IMR-90 (cell line): ENCODE data around the gene TUBA8. TPM values are rescaled to one million over a fixed set of nuclear protein-coding genes. Genes with fewer than 3 reads are reported as not detected.

ENCODE experiments used
- ATAC-seq: fragments of 200-7000 bp; cut with Tn5 transposase; 2 replicates; pipeline ENCODE4 v1.9.1; 2020; ENCODE audit warnings: low read depth, mild to moderate bottlenecking, moderate library complexity
- BruUV-seq: library from RNA; stranded (reverse); fragments of 400-500 nt; replicated peaks from 2 replicates; lab custom pipeline; 2021; lab: Mats Ljungman, UMichigan
- CTCF ChIA-PET: fragments of 300-600 bp; formaldehyde crosslinking; extraction: SDS; loops from one replicate; lab custom pipeline; 2021; ENCODE audit warnings: antibody characterized with exemption; lab: Yijun Ruan, JAX
- POLR2A ChIA-PET: fragments of 300-600 bp; sonication (Branson Sonifier 250); formaldehyde crosslinking; loops from one replicate; lab custom pipeline; 2022; ENCODE audit warnings: antibody characterized with exemption; ENCODE audit not compliant: unreplicated experiment; lab: Charles Lee
- DNase-seq: peaks from one replicate; pipeline ENCODE4 v3.0.0; 2013
- H2AFZ ChIP-seq: replicated peaks from 2 replicates; pipeline ENCODE3; 2013; ENCODE audit warnings: low read length, mild to moderate bottlenecking; ENCODE audit not compliant: poor library complexity
- H2AK5ac ChIP-seq: 2 replicates; pipeline ENCODE4 v1.6.1; 2013; ENCODE audit warnings: low read depth, low read length, inconsistent platforms
- H2AK9ac ChIP-seq: replicated peaks from 2 replicates; pipeline ENCODE3; 2013; ENCODE audit warnings: mild to moderate bottlenecking, low read depth, low read length, moderate library complexity; ENCODE audit not compliant: poor library complexity
- H2BK120ac ChIP-seq: 2 replicates; pipeline ENCODE4 v1.6.1; 2013; ENCODE audit warnings: low read depth, low read length, inconsistent platforms
- H2BK15ac ChIP-seq: 3 replicates; pipeline ENCODE4 v1.6.1; 2013; ENCODE audit warnings: low read depth, low read length, inconsistent platforms
- H2BK20ac ChIP-seq: 2 replicates; pipeline ENCODE4 v1.6.1; 2013; ENCODE audit warnings: low read depth, mild to moderate bottlenecking, inconsistent platforms, low read length, moderate library complexity
- H2BK5ac ChIP-seq: 2 replicates; pipeline ENCODE4 v1.6.1; 2013; ENCODE audit warnings: mild to moderate bottlenecking, low read depth, low read length, inconsistent platforms; ENCODE audit not compliant: poor library complexity, severe bottlenecking
- H3K14ac ChIP-seq: replicated peaks from 2 replicates; pipeline ENCODE4 v1.6.1; 2013; ENCODE audit warnings: low read depth, low read length, inconsistent platforms
- H3K18ac ChIP-seq: 2 replicates; pipeline ENCODE4 v1.6.1; 2013; ENCODE audit warnings: low read depth, low read length, control low read depth
- H3K23ac ChIP-seq: 2 replicates; pipeline ENCODE4 v1.6.1; 2013; ENCODE audit warnings: low read depth, low read length, inconsistent platforms
- H3K27ac ChIP-seq: 2 replicates; pipeline ENCODE4 v1.5.1; 2013; ENCODE audit warnings: mild to moderate bottlenecking, control low read depth, low read length; ENCODE audit not compliant: insufficient read depth
- H3K27me3 ChIP-seq: 2 replicates; pipeline ENCODE4 v1.6.1; 2013; ENCODE audit warnings: low read length; ENCODE audit not compliant: control insufficient read depth, insufficient read depth
- H3K36me3 ChIP-seq: 2 replicates; pipeline ENCODE4 v1.6.1; 2013; ENCODE audit warnings: low read length, mixed read lengths; ENCODE audit not compliant: control insufficient read depth, insufficient read depth
- H3K4ac ChIP-seq: 2 replicates; pipeline ENCODE4 v1.6.1; 2013; ENCODE audit warnings: low read depth, low read length, inconsistent platforms
- H3K4me1 ChIP-seq: 2 replicates; pipeline ENCODE4 v1.6.1; 2013; ENCODE audit warnings: low read length, mixed read lengths; ENCODE audit not compliant: control insufficient read depth, insufficient read depth
- H3K4me2 ChIP-seq: 2 replicates; pipeline ENCODE4 v1.6.1; 2013; ENCODE audit warnings: low read depth, mild to moderate bottlenecking, control low read depth, low read length, moderate library complexity
- H3K4me3 ChIP-seq: 2 replicates; pipeline ENCODE4 v1.5.1; 2013; ENCODE audit warnings: low read depth, mild to moderate bottlenecking, control low read depth, low read length, moderate library complexity; ENCODE audit not compliant: insufficient read depth
- H3K56ac ChIP-seq: 2 replicates; pipeline ENCODE4 v1.6.1; 2013; ENCODE audit warnings: low read length, inconsistent platforms; ENCODE audit not compliant: insufficient read depth; ENCODE audit errors: extremely low read depth
- H3K79me1 ChIP-seq, 2 experiments: 2 replicates each; pipeline ENCODE4 v1.6.1; 2013; ENCODE audit warnings: low read length in 2 of 2, inconsistent platforms in 1 of 2, low read depth in 1 of 2
- H3K9ac ChIP-seq: 2 replicates; pipeline ENCODE4 v1.6.1; 2013; ENCODE audit warnings: low read depth, low read length, control low read depth
- H3K9me1 ChIP-seq: 2 replicates; pipeline ENCODE4 v1.6.1; 2013; ENCODE audit warnings: low read length, inconsistent platforms; ENCODE audit not compliant: insufficient read depth
- H3K9me3 ChIP-seq: 2 replicates; pipeline ENCODE4 v1.6.1; 2013; ENCODE audit warnings: low read length; ENCODE audit not compliant: control insufficient read depth, insufficient read depth
- H4K20me1 ChIP-seq: 2 replicates; pipeline ENCODE4 v1.6.1; 2013; ENCODE audit warnings: low read length, inconsistent platforms; ENCODE audit not compliant: insufficient read depth
- H4K5ac ChIP-seq: 2 replicates; pipeline ENCODE4 v1.6.1; 2013; ENCODE audit warnings: mild to moderate bottlenecking, low read depth, low read length, control low read depth
- H4K8ac ChIP-seq, 2 experiments: 2 replicates each; pipeline ENCODE4 v1.6.1; 2013; ENCODE audit warnings: low read depth in 2 of 2, low read length in 2 of 2, control low read depth in 1 of 2, inconsistent platforms in 1 of 2
- H4K91ac ChIP-seq: 2 replicates; pipeline ENCODE4 v1.6.1; 2013; ENCODE audit warnings: low read depth, low read length, inconsistent platforms; ENCODE audit not compliant: insufficient read depth
- BHLHE40 ChIP-seq: fragments of 150-350 bp; IDR thresholded peaks from 2 replicates; pipeline ENCODE4 v1.6.1; 2016; ENCODE audit warnings: mild to moderate bottlenecking, low read depth, low read length
- CEBPB ChIP-seq: IDR thresholded peaks from 2 replicates; pipeline ENCODE4 v1.6.1; 2012; ENCODE audit warnings: low read depth, low read length, improper control_type of control experiment
- CHD1 ChIP-seq: IDR thresholded peaks from 2 replicates; pipeline ENCODE4 v1.6.1; 2012; ENCODE audit warnings: low read depth, low read length, improper control_type of control experiment
- CTCF ChIP-seq: conservative IDR thresholded peaks from 2 replicates; pipeline ENCODE4 v1.5.1; 2012; ENCODE audit warnings: mild to moderate bottlenecking, low read depth, low read length, improper control_type of control experiment
- ELK1 ChIP-seq: fragments of 150-350 bp; IDR thresholded peaks from 2 replicates; pipeline ENCODE4 v1.6.1; 2016; ENCODE audit warnings: low read depth, mild to moderate bottlenecking, low read length, moderate library complexity, borderline replicate concordance
- FOS ChIP-seq: fragments of 150-350 bp; IDR thresholded peaks from 2 replicates; pipeline ENCODE4 v1.6.1; 2016; ENCODE audit warnings: low read depth, low read length
- MXI1 ChIP-seq: IDR thresholded peaks from 2 replicates; pipeline ENCODE4 v1.6.1; 2012; ENCODE audit warnings: low read depth, mild to moderate bottlenecking, low read length, moderate library complexity, borderline replicate concordance
- NFE2L2 ChIP-seq: fragments of 150-350 bp; IDR thresholded peaks from 2 replicates; pipeline ENCODE4 v1.6.1; 2016; ENCODE audit warnings: low read depth, mild to moderate bottlenecking, low read length
- POLR2A ChIP-seq: IDR thresholded peaks from 2 replicates; pipeline ENCODE4 v1.6.1; 2012; ENCODE audit warnings: mild to moderate bottlenecking, low read depth, low read length
- RAD21 ChIP-seq: IDR thresholded peaks from 2 replicates; pipeline ENCODE4 v1.6.1; 2012; ENCODE audit warnings: low read length, improper control_type of control experiment
- RCOR1 ChIP-seq: IDR thresholded peaks from 2 replicates; pipeline ENCODE4 v1.6.1; 2012; ENCODE audit warnings: mild to moderate bottlenecking, low read length, improper control_type of control experiment; ENCODE audit not compliant: insufficient replicate concordance
- RFX5 ChIP-seq: IDR thresholded peaks from 2 replicates; pipeline ENCODE4 v1.8.0; 2012; ENCODE audit warnings: low read depth, mild to moderate bottlenecking, low read length, moderate library complexity
- SMC3 ChIP-seq: fragments of 150-350 bp; IDR thresholded peaks from 2 replicates; pipeline ENCODE4 v1.6.1; 2016; ENCODE audit warnings: low read depth, mild to moderate bottlenecking, antibody characterized with exemption, low read length, moderate library complexity
- WGBS, 2 experiments: methylation state at CpG; one replicate each; pipeline versions ENCODE4 v1.1.5 to v1.1.7; 2013; ENCODE audit warnings: missing lambda C conversion rate in 2 of 2; ENCODE audit not compliant: insufficient read length in 1 of 2; ENCODE audit errors: extremely low coverage in 2 of 2; 5-methylcytosine and 5-hydroxymethylcytosine counted together
- dilution Hi-C: fragments of 300-500 bp; cut with HindIII; formaldehyde crosslinking; loops from one replicate; pipeline ENCODE4 v1.14.3; 2018; ENCODE audit warnings: low sequenced_read_pairs; ENCODE audit not compliant: unreplicated experiment
- in situ Hi-C: fragments of 300-500 bp; cut with MboI; formaldehyde crosslinking; loops from 3 replicates; pipeline ENCODE4 v1.14.3; 2019; ENCODE audit warnings: low sequenced_read_pairs, inconsistent platforms, mixed read lengths
- intact Hi-C: fragments of 100-400 bp; cut with micrococcal nuclease; formaldehyde crosslinking; loops from 2 replicates; pipeline ENCODE4 v1.10.0; 2022
- polyA plus RNA-seq, 3 experiments: library from polyadenylated mRNA; depleted of rRNA; stranded (reverse); fragments of >200 nt; gene quantifications; 2 replicates each; pipeline ENCODE4 v1.2.3, GENCODE V29; 2012; ENCODE audit warnings: low replicate concordance in 1 of 3
- total RNA-seq: library from RNA; depleted of rRNA; stranded (reverse); fragments of >200 nt; gene quantifications from 2 replicates; pipeline ENCODE4 v1.2.3, GENCODE V29; 2012

The TUBA8 gene
- total and polyA plus RNA-seq, 2 of the 4 experiments (the other 2 are of a cell fraction) = 1.4 to 2.2 TPM

- no CpG with 5 or more reads among the region's 3 CpGs for WGBS, 2 experiments
- peak overlapping the region; percentile 60 for H2AK9ac ChIP-seq
- H3K9ac ChIP-seq = no peak overlapping the region
- peaks cover 6% of the 10 kb centered on the region; the same call in 1 of the 2 replicates for H3K9me1 ChIP-seq
- H3K4me2 ChIP-seq = no peak overlapping the region
- no peaks in the 10 kb centered on the region for H3K9me3 ChIP-seq
- ATAC-seq = no peak
- no peak overlapping the region for H2BK5ac ChIP-seq
- H4K20me1 ChIP-seq = no peaks in the 10 kb centered on the region
- dilution Hi-C loops (no loop called here), intact Hi-C loops (no loop called here), in situ Hi-C loops (loop anchor here (5.0 to 25.0 kb wide), 3 partner anchors 75 to 505 kb away; partner anchors contain the start of gene SLC25A18)
- H2BK20ac ChIP-seq = 0 out of 2 replicates have a peak overlapping the region, but pooled peaks have one; percentile 9
- H2AK5ac ChIP-seq = peak overlapping the region; percentile 59
- peak overlapping the region; percentile 87; the same call in 1 of the 2 replicates for H4K91ac ChIP-seq
- H2BK120ac ChIP-seq = peak overlapping the region; percentile 69
- H3K18ac ChIP-seq = no peak overlapping the region
- H2BK15ac ChIP-seq = peak overlapping the region; percentile 17; the same call in 2 of the 3 replicates
- H3K4me3 ChIP-seq = no peak overlapping the region
- no peak overlapping the region for H3K56ac ChIP-seq
- peak overlapping the region; percentile 38 for H3K4ac ChIP-seq
- no peak overlapping the region for H4K5ac ChIP-seq
- H3K27ac ChIP-seq = no peak overlapping the region
- no TSS peak for BruUV-seq
- 0 out of 2 replicates have a peak overlapping the region, but pooled peaks have one; percentile 43 for H3K23ac ChIP-seq
- no peak for TF ChIP-seq POLR2A
- no peak for TF ChIP-seq SMC3
- no peak for TF ChIP-seq BHLHE40
- no peak for TF ChIP-seq CEBPB
- TF ChIP-seq CTCF = no peak
- TF ChIP-seq CHD1 = no peak
- no peak for TF ChIP-seq RFX5
- no peak for TF ChIP-seq RCOR1
- no peak for TF ChIP-seq MXI1
- TF ChIP-seq FOS = no peak
- TF ChIP-seq NFE2L2 = no peak
- TF ChIP-seq ELK1 = no peak
- TF ChIP-seq RAD21 = no peak
- H2AFZ ChIP-seq = no peak overlapping the region
- ChIA-PET POLR2A (no interaction called here), CTCF (no interaction called here)
- DNase-seq = no peak
- H4K8ac ChIP-seq = peak overlapping the region in 1 of 2 experiments; percentile 94; a peak in 1 of 4 replicates
- no peaks in the 10 kb centered on the region for H3K27me3 ChIP-seq
- no peaks in the 10 kb centered on the region for H3K36me3 ChIP-seq
- H3K4me1 ChIP-seq = peaks cover 4% of the 10 kb centered on the region
- H3K14ac ChIP-seq = 0 out of 2 replicates have a peak overlapping the region, but pooled peaks have one; percentile 7
- H3K79me1 ChIP-seq = no peaks in the 10 kb centered on the region
Measured at GRCh38 chr22:18067121-18067520, 43.5 kb upstream of the TUBA8 start.
